ENCODE data around the gene MYH15. TPM values are rescaled to one million over a fixed set of nuclear protein-coding genes. Genes with fewer than 3 reads are reported as not detected.

MYH15 gene
- total and polyA plus RNA-seq, 2 of the 8 experiments (the other 6 are each of a cell fraction or from before 2014, with no cell fraction given), result under 0.01 TPM; not detected in 1

DNA sequence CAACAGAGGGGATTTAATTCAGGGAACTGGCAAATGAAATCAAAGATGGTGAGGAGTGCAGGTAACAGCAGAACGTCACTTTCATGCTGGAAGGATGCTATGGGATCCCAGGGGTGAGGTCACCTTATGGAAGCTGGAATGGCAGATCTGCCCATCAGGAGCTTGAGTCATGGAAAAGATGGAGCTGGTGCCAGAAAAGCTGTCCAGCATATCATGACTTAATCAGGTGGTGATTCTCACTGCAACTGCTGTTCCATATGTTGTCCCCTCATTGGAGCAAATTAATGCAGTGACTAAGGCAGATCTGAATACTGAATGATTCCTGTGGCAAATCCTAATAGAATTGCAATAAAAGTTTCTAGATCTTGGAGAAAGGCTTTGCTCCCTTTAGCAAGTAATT is 175.7 kb downstream of the MYH15 start:
- CTCF ChIA-PET (ENCODE audit: partially characterized antibody), result interaction anchor here (0.8 kb wide), 1 partner anchor 143 kb away, joined by 3 read pairs; no protein-coding TSS in a partner anchor
- Histone ChIP-seq H3K9me3 (ENCODE audit: insufficient read depth in 2 of 2, low read depth in 1 of 2, low read length in 1 of 2) (no peaks in the 10 kb centered on the region), H3K79me1 (ENCODE audit: low read depth, low read length) (no peaks in the 10 kb centered on the region), H3K79me2 (ENCODE audit: control insufficient read depth in 1 of 2, insufficient read depth in 2 of 2, low read length in 2 of 2) (no peaks in the 10 kb centered on the region), H2BK20ac (ENCODE audit: low read length) (no peak overlapping the region), H3K4me2 (ENCODE audit: insufficient read depth in 1 of 2, low read depth in 2 of 2, low read length in 2 of 2) (no peak overlapping the region), H3K36me3 (ENCODE audit: control insufficient read depth in 2 of 4, insufficient read depth in 4 of 4, low read length in 3 of 4) (no peaks in the 10 kb centered on the region), H3K23me2 (ENCODE audit: low read depth, low read length) (no peaks in the 10 kb centered on the region), H2BK5ac (ENCODE audit: low read depth, low read length) (no peak overlapping the region), H3K4me3 (ENCODE audit: extremely low read depth in 1 of 4, insufficient read depth in 2 of 4, low read depth in 3 of 4, low read length in 4 of 4) (no peak overlapping the region), H2AK5ac (ENCODE audit: low read depth, low read length) (no peak overlapping the region), H3K27ac (ENCODE audit: low read depth, low read length) (no peak overlapping the region), H2AFZ (ENCODE audit: low read length) (no peak overlapping the region), H3K18ac (ENCODE audit: extremely low read depth, low read length) (no peak overlapping the region), H3K9ac (replicated peaks in 1 of 4; ENCODE audit: extremely low read depth in 1 of 4, low read depth in 3 of 4, low read length in 3 of 4) (no peak overlapping the region), H2BK12ac (ENCODE audit: low read depth, low read length) (no peak overlapping the region), H4K20me1 (replicated peaks in 1 of 2; ENCODE audit: control insufficient read depth in 1 of 2, insufficient read depth in 2 of 2, low read length in 2 of 2) (no peaks in the 10 kb centered on the region), H3K56ac (replicated peaks; ENCODE audit: insufficient read length, low read depth, low read length) (no peak overlapping the region), H2BK15ac (ENCODE audit: low read length) (no peak overlapping the region), H4K91ac (replicated peaks; ENCODE audit: insufficient read length, low read length) (no peak overlapping the region), H2BK120ac (replicated peaks; ENCODE audit: low read depth, low read length) (no peak overlapping the region), H3K4me1 (replicated peaks in 1 of 4; ENCODE audit: control insufficient read depth in 3 of 4, insufficient read depth in 4 of 4, low read length in 3 of 4) (no peaks in the 10 kb centered on the region), H4K8ac (ENCODE audit: extremely low read depth, insufficient read depth, low read length) (no peak overlapping the region), H3K4ac (replicated peaks; ENCODE audit: insufficient read length, low read depth, low read length) (no peak overlapping the region), H3K23ac (ENCODE audit: insufficient read length) (no peak overlapping the region), H4K5ac (ENCODE audit: insufficient read length, low read depth, low read length) (no peak overlapping the region), H3K14ac (ENCODE audit: insufficient read length) (no peak overlapping the region), H3K27me3 (replicated peaks in 1 of 4; ENCODE audit: control insufficient read depth in 3 of 4, extremely low read depth in 1 of 4, insufficient read depth in 3 of 4, low read length in 3 of 4) (no peaks in the 10 kb centered on the region)
- POLR2A ChIA-PET (ENCODE audit: partially characterized antibody), result no interaction called here
- WGBS, 2 experiments (ENCODE audit: extremely low coverage in 1 of 2, insufficient coverage in 1 of 2, insufficient read length in 1 of 2, insufficient replicate concordance in 2 of 2, low coverage in 1 of 2, low lambda C conversion rate in 2 of 2, missing lambda C conversion rate in 1 of 2), result 93% methylated on average over 1 of the region's 1 CpG; no CpG with 5 or more reads in 1 of the 2 experiments
- no peak for FAIRE-seq
- DNase-seq (ENCODE audit: low read depth in 1 of 2, low spot score in 2 of 2), result no peak
- TF ChIP-seq EGR1 (IDR thresholded peaks at IDR 0.05; ENCODE audit: borderline replicate concordance, low read depth, low read length) (no peak), EZH2 (IDR thresholded peaks at IDR 0.05; ENCODE audit: low read depth, low read length, severe bottlenecking) (no peak), JUND (IDR thresholded peaks at IDR 0.05; ENCODE audit: low read length) (no peak), POU5F1 (IDR thresholded peaks at IDR 0.05; ENCODE audit: low read depth, low read length) (no peak)
